ENCODE results near the gene INPP5D. TPM values are rescaled to one million over a fixed set of nuclear protein-coding genes. Genes with fewer than 3 reads are reported as not detected.

The INPP5D gene
- total and polyA plus RNA-seq, 4 donors = 2.9 to 18.8 (median 6.6) TPM

DNA sequence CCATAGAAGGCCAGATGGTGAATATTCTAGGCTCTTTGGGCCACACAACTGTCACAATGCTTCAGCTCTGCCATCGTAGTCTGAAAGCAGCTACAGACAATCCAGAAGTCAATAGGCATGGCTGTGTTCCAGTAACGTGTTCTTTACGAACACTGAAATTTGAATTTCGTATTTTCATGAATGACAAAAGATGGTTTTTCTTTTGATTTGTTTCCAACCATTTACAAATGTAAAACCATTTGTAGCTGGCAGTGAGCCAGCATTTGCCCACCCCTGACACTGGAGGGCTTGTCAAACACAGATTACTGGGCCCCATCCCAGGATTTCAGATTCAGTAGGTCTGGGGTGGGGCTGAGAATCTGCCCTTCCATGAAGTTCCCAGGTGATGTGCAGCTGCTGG, 108.3 kb downstream of the INPP5D start:
- Histone ChIP-seq H3K4me3 (ENCODE audit: low read depth in 1 of 3, low read length in 3 of 3) (no peak overlapping the region), H3K9ac (ENCODE audit: low read depth in 1 of 2, low read length in 2 of 2) (no peak overlapping the region), H3K27ac (ENCODE audit: low read depth in 1 of 2, low read length in 2 of 2) (no peak overlapping the region), H3K36me3 (ENCODE audit: control insufficient read depth in 4 of 4, insufficient read depth in 3 of 4, low read depth in 1 of 4, low read length in 3 of 4) (peaks cover 0 to 5% (median 0%) of the 10 kb centered on the region in 4 donors), H3K27me3 (ENCODE audit: control insufficient read depth in 4 of 4, insufficient read depth in 4 of 4, low read length in 3 of 4) (no peaks in the 10 kb centered on the region), H3K4me1 (ENCODE audit: control insufficient read depth in 4 of 4, insufficient read depth in 4 of 4, low read length in 3 of 4) (peaks cover 0 to 3% (median 0%) of the 10 kb centered on the region in 4 donors), H3K9me3 (ENCODE audit: control insufficient read depth in 4 of 4, low read length in 3 of 4) (no peaks in the 10 kb centered on the region)
- no peak for DNase-seq (ENCODE audit: low spot score)
- 86% methylated on average over 4 of the region's 4 CpGs for WGBS
- TF ChIP-seq SP1 (IDR thresholded peaks at IDR 0.05) = no peak
- TF ChIP-seq EGR1 (IDR thresholded peaks at IDR 0.05; ENCODE audit: low read depth in 2 of 2) = no peak
- TF ChIP-seq JUND (IDR thresholded peaks at IDR 0.05) = no peak
- no peak for TF ChIP-seq HNF4A (conservative IDR thresholded peaks at IDR 0.05)
- TF ChIP-seq RXRA (IDR thresholded peaks at IDR 0.05) = no peak
- TF ChIP-seq, protein P1, sequence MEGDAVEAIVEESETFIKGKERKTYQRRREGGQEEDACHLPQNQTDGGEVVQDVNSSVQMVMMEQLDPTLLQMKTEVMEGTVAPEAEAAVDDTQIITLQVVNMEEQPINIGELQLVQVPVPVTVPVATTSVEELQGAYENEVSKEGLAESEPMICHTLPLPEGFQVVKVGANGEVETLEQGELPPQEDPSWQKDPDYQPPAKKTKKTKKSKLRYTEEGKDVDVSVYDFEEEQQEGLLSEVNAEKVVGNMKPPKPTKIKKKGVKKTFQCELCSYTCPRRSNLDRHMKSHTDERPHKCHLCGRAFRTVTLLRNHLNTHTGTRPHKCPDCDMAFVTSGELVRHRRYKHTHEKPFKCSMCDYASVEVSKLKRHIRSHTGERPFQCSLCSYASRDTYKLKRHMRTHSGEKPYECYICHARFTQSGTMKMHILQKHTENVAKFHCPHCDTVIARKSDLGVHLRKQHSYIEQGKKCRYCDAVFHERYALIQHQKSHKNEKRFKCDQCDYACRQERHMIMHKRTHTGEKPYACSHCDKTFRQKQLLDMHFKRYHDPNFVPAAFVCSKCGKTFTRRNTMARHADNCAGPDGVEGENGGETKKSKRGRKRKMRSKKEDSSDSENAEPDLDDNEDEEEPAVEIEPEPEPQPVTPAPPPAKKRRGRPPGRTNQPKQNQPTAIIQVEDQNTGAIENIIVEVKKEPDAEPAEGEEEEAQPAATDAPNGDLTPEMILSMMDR (IDR thresholded peaks at IDR 0.05; ENCODE audit: low read depth, low read length, missing input control) = no peak
- TF ChIP-seq FOXA2 (IDR thresholded peaks at IDR 0.05) = no peak
- TF ChIP-seq YY1 (IDR thresholded peaks at IDR 0.05) = no peak

DNA sequence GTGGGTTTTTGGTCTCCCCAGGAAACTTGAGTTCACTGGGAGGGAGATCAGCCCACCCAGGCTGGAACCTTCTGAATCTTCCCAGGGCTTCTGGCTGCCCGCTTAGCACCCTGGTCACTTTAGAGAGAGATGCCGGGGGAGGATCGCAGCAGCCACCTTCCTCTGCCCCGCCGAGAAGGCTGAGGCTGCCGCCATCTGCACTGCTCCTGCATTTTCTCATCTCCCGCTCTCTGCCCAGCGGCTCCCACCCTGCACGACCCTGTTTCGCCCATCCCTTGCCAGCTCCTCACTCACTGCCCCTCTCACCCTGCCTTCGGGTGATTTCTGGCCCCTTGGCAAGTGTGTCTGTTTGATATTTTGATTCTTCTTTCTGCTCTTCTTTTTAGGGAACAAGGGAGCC, 108.8 kb downstream of the INPP5D start:
- no peak for DNase-seq (ENCODE audit: low spot score)
- Histone ChIP-seq H3K9me3 (ENCODE audit: control insufficient read depth in 4 of 4, low read length in 3 of 4) (no peaks in the 10 kb centered on the region), H3K27ac (ENCODE audit: low read depth in 1 of 2, low read length in 2 of 2) (no peak overlapping the region), H3K9ac (ENCODE audit: low read depth in 1 of 2, low read length in 2 of 2) (no peak overlapping the region), H3K36me3 (ENCODE audit: control insufficient read depth in 4 of 4, insufficient read depth in 3 of 4, low read depth in 1 of 4, low read length in 3 of 4) (peaks cover 0 to 5% (median 0%) of the 10 kb centered on the region in 4 donors), H3K4me1 (ENCODE audit: control insufficient read depth in 4 of 4, insufficient read depth in 4 of 4, low read length in 3 of 4) (peaks cover 0 to 3% (median 0%) of the 10 kb centered on the region in 4 donors), H3K4me3 (ENCODE audit: low read depth in 1 of 3, low read length in 3 of 3) (no peak overlapping the region), H3K27me3 (ENCODE audit: control insufficient read depth in 4 of 4, insufficient read depth in 4 of 4, low read length in 3 of 4) (no peaks in the 10 kb centered on the region)
- 94% methylated on average over 11 of the region's 11 CpGs for WGBS
- no peak for TF ChIP-seq GABPA (IDR thresholded peaks at IDR 0.05 in 1 of 2, conservative IDR thresholded peaks at IDR 0.05 in 1 of 2)
- TF ChIP-seq YY1 (IDR thresholded peaks at IDR 0.05) = no peak
- no peak for TF ChIP-seq JUND (IDR thresholded peaks at IDR 0.05)
- TF ChIP-seq, protein P2, sequence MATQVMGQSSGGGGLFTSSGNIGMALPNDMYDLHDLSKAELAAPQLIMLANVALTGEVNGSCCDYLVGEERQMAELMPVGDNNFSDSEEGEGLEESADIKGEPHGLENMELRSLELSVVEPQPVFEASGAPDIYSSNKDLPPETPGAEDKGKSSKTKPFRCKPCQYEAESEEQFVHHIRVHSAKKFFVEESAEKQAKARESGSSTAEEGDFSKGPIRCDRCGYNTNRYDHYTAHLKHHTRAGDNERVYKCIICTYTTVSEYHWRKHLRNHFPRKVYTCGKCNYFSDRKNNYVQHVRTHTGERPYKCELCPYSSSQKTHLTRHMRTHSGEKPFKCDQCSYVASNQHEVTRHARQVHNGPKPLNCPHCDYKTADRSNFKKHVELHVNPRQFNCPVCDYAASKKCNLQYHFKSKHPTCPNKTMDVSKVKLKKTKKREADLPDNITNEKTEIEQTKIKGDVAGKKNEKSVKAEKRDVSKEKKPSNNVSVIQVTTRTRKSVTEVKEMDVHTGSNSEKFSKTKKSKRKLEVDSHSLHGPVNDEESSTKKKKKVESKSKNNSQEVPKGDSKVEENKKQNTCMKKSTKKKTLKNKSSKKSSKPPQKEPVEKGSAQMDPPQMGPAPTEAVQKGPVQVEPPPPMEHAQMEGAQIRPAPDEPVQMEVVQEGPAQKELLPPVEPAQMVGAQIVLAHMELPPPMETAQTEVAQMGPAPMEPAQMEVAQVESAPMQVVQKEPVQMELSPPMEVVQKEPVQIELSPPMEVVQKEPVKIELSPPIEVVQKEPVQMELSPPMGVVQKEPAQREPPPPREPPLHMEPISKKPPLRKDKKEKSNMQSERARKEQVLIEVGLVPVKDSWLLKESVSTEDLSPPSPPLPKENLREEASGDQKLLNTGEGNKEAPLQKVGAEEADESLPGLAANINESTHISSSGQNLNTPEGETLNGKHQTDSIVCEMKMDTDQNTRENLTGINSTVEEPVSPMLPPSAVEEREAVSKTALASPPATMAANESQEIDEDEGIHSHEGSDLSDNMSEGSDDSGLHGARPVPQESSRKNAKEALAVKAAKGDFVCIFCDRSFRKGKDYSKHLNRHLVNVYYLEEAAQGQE (IDR thresholded peaks at IDR 0.05) = no peak
- no peak for TF ChIP-seq HNF4A (conservative IDR thresholded peaks at IDR 0.05)
- TF ChIP-seq FOXA1 (IDR thresholded peaks at IDR 0.05) = no peak
- TF ChIP-seq, protein P1 (IDR thresholded peaks at IDR 0.05; ENCODE audit: low read depth, low read length, missing input control) = no peak

All from liver (tissue), 9 donors.